ENCODE results near the gene MIOS. TPM values are rescaled to one million over a fixed set of nuclear protein-coding genes. Genes with fewer than 3 reads are reported as not detected.

MIOS gene
- total and polyA plus RNA-seq, 2 of the 8 experiments (the other 6 are each of a cell fraction or from before 2014, with no cell fraction given): 15.5 to 50.7 TPM

DNA sequence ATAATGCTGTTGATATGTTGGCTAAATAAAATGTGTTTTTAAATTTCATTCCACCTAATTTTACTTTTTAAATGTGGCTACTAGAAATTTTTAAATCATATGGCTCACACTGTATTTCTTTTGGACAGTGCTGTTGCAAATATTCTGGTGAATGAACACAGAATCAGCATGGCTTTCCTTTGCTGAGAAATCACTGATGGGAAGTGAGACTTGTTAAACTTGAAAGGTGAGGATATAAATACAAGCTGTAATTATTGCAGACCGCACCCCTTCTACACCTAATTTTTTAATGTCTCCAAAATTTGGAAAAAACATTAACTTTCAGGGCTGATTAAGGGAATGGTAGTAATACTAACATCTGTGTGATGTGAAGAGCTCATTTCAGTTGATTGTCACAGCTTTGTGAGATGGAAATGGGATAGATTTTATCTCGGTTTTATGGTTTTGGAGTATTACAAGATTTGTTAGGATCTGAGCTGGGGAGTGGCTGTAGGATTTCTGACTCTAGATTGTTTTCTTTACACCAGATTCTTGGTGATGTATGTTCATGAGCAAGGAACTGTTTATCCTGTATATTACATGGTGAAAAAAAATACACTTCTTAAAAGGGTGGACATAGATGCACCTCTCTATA lies 1.3 kb downstream of the MIOS start (continued):
- no peak for TF ChIP-seq NRF1 (IDR thresholded peaks at IDR 0.05; ENCODE audit: low read depth, low read length)
- TF ChIP-seq SP1 (IDR thresholded peaks at IDR 0.05; ENCODE audit: low read depth, low read length): no peak
- TF ChIP-seq, protein P1, sequence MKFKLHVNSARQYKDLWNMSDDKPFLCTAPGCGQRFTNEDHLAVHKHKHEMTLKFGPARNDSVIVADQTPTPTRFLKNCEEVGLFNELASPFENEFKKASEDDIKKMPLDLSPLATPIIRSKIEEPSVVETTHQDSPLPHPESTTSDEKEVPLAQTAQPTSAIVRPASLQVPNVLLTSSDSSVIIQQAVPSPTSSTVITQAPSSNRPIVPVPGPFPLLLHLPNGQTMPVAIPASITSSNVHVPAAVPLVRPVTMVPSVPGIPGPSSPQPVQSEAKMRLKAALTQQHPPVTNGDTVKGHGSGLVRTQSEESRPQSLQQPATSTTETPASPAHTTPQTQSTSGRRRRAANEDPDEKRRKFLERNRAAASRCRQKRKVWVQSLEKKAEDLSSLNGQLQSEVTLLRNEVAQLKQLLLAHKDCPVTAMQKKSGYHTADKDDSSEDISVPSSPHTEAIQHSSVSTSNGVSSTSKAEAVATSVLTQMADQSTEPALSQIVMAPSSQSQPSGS (IDR thresholded peaks at IDR 0.05; ENCODE audit: low read length): no peak
- TF ChIP-seq GABPA (IDR thresholded peaks at IDR 0.05; ENCODE audit: borderline replicate concordance, insufficient read depth, low read length): no peak
- TF ChIP-seq, protein P2, sequence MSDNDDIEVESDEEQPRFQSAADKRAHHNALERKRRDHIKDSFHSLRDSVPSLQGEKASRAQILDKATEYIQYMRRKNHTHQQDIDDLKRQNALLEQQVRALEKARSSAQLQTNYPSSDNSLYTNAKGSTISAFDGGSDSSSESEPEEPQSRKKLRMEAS (IDR thresholded peaks at IDR 0.05): no peak
- no peak for TF ChIP-seq TEAD4 (IDR thresholded peaks at IDR 0.05; ENCODE audit: low read depth, low read length)

All from H1 (cell line).